PC-9 (cell line): Measurements from ENCODE around the gene LACTB.

Source experiments
- CTCF ChIP-seq: fragments of 200-600 bp; sonication (generic); conservative IDR thresholded peaks from 2 replicates; pipeline ENCODE4 v1.6.1; 2017; ENCODE audit warnings: mixed run types, antibody characterized with exemption, mild to moderate bottlenecking, moderate library complexity
- EZH2 ChIP-seq: fragments of 200-600 bp; sonication (generic); IDR thresholded peaks from 2 replicates; pipeline ENCODE4 v1.8.0; 2017; ENCODE audit warnings: antibody characterized with exemption, low read depth

GRCh38 chr15:63085289-63085688 lies 36.4 kb upstream of the LACTB start:
- no peak for TF ChIP-seq CTCF
- no peak for TF ChIP-seq EZH2
